HUES64 (cell line): ENCODE measurements around the gene COMMD2. TPM values are rescaled to one million over a fixed set of nuclear protein-coding genes. Genes with fewer than 3 reads are reported as not detected.

Experiments
- H3K27ac ChIP-seq: 2 replicates; pipeline ENCODE4 v1.7.0; 2013; ENCODE audit warnings: low read depth, low read length, inconsistent platforms
- H3K27me3 ChIP-seq: 2 replicates; pipeline ENCODE4 v1.6.1; 2013; ENCODE audit warnings: mild to moderate bottlenecking, low read length; ENCODE audit not compliant: insufficient read depth
- H3K36me3 ChIP-seq: 2 replicates; pipeline ENCODE4 v1.6.1; 2013; ENCODE audit warnings: mild to moderate bottlenecking, low read length; ENCODE audit not compliant: insufficient read depth
- H3K4me1 ChIP-seq: 2 replicates; pipeline ENCODE4 v1.6.1; 2013; ENCODE audit warnings: mild to moderate bottlenecking, low read length, moderate library complexity; ENCODE audit not compliant: insufficient read depth
- H3K4me3 ChIP-seq: 2 replicates; pipeline ENCODE4 v1.5.1; 2013; ENCODE audit warnings: mild to moderate bottlenecking, low read length, moderate library complexity
- H3K9ac ChIP-seq: 2 replicates; pipeline ENCODE4 v1.6.1; 2013; ENCODE audit warnings: mild to moderate bottlenecking, low read depth, low read length
- H3K9me3 ChIP-seq: 2 replicates; pipeline ENCODE4 v1.6.1; 2013; ENCODE audit warnings: low read depth, low read length; ENCODE audit not compliant: insufficient read depth
- WGBS: fragments of 150-250, 120-280 bp; methylation state at CpG from one replicate; pipeline ENCODE4 v1.1.7; 2013; ENCODE audit warnings: missing lambda C conversion rate; 5-methylcytosine and 5-hydroxymethylcytosine counted together
- polyA plus RNA-seq, 2 experiments: library from polyadenylated mRNA; stranded (reverse); fragments of 50-300 nt; gene quantifications; one replicate each; pipeline ENCODE4 v1.2.3, GENCODE V29; 2013

Gene COMMD2
- 37.4 TPM for polyA plus RNA-seq (2013, experiment 1 of 2)
- 46.0 TPM for polyA plus RNA-seq (2013, experiment 2 of 2)

GRCh38 chr3:149752051-149752787 is at the start of gene COMMD2:
Gene COMMD2, minus strand, starts transcription at chr3:149752489. Its CDS starts 45 bp downstream, at chr3:149752444.
- no peaks in the 10 kb centered on the region for H3K27me3 ChIP-seq
- peaks cover 37% of the 10 kb centered on the region for H3K36me3 ChIP-seq
- H3K4me3 ChIP-seq: peak within 1 kb of the TSS; percentile 90
- under 1% methylated on average over 51 of the region's 52 CpGs for WGBS
- H3K9ac ChIP-seq: peak within 1 kb of the TSS; percentile 85
- peaks cover 5% of the 10 kb centered on the region; the same call in 1 of the 2 replicates for H3K4me1 ChIP-seq
- peak within 1 kb of the TSS; percentile 66; the same call in 1 of the 2 replicates for H3K27ac ChIP-seq
- H3K9me3 ChIP-seq: no peaks in the 10 kb centered on the region

GRCh38 chr3:149801639-149802038 is 49.4 kb upstream of the COMMD2 start:
- Histone ChIP-seq H3K27ac (no peak overlapping the region), H3K9ac (no peak overlapping the region), H3K4me1 (no peaks in the 10 kb centered on the region), H3K4me3 (no peak overlapping the region), H3K9me3 (no peaks in the 10 kb centered on the region), H3K36me3 (no peaks in the 10 kb centered on the region), H3K27me3 (no peaks in the 10 kb centered on the region)
- 72% methylated on average over 5 of the region's 5 CpGs for WGBS

- H3K36me3 ChIP-seq: no peaks in the 10 kb centered on the region
- no peak overlapping the region for H3K4me3 ChIP-seq
- no peaks in the 10 kb centered on the region for H3K27me3 ChIP-seq
- no peaks in the 10 kb centered on the region for H3K4me1 ChIP-seq
- no peak overlapping the region for H3K27ac ChIP-seq
- no peaks in the 10 kb centered on the region for H3K9me3 ChIP-seq
- no peak overlapping the region for H3K9ac ChIP-seq
- WGBS: 80% methylated on average over 1 of the region's 1 CpG
These were observed 48.9 kb upstream of the COMMD2 start for GRCh38 chr3:149801195-149801594.

GRCh38 chr3:149800693-149801092 is 48.4 kb upstream of the COMMD2 start:
- no peak overlapping the region for H3K27ac ChIP-seq
- no peaks in the 10 kb centered on the region for H3K36me3 ChIP-seq
- 90% methylated on average over 8 of the region's 8 CpGs for WGBS
- no peaks in the 10 kb centered on the region for H3K27me3 ChIP-seq
- H3K9me3 ChIP-seq: no peaks in the 10 kb centered on the region
- no peaks in the 10 kb centered on the region for H3K4me1 ChIP-seq
- no peak overlapping the region for H3K9ac ChIP-seq
- H3K4me3 ChIP-seq: no peak overlapping the region

- Histone ChIP-seq H3K9ac (no peak overlapping the region), H3K27me3 (no peaks in the 10 kb centered on the region), H3K4me1 (no peaks in the 10 kb centered on the region), H3K9me3 (no peaks in the 10 kb centered on the region), H3K27ac (no peak overlapping the region), H3K4me3 (no peak overlapping the region), H3K36me3 (no peaks in the 10 kb centered on the region)
- WGBS: 100% methylated on average over 1 of the region's 1 CpG
These were observed 43.7 kb upstream of the COMMD2 start for GRCh38 chr3:149796026-149796425.

GRCh38 chr3:149792452-149793270 is 40.4 kb upstream of the COMMD2 start, which contains the start of gene ANKUB1:
Gene ANKUB1, minus strand, starts transcription at chr3:149792554. Its CDS starts 188 bp downstream, at chr3:149792366.
- no peaks in the 10 kb centered on the region for H3K4me1 ChIP-seq
- H3K27ac ChIP-seq: no peak within 1 kb of the TSS
- H3K36me3 ChIP-seq: no peaks in the 10 kb centered on the region

GRCh38 chr3:149790698-149791097 is 38.4 kb upstream of the COMMD2 start:
- no peaks in the 10 kb centered on the region for H3K36me3 ChIP-seq
- no peaks in the 10 kb centered on the region for H3K27me3 ChIP-seq
- 89% methylated on average over 2 of the region's 3 CpGs for WGBS
- H3K9ac ChIP-seq: no peak overlapping the region
- no peaks in the 10 kb centered on the region for H3K4me1 ChIP-seq
- no peaks in the 10 kb centered on the region for H3K9me3 ChIP-seq
- no peak overlapping the region for H3K27ac ChIP-seq
- no peak overlapping the region for H3K4me3 ChIP-seq

More at GRCh38 chr3:149792452-149793270, 40.4 kb upstream of the COMMD2 start, which contains the start of gene ANKUB1:
- Histone ChIP-seq H3K4me3 (no peak within 1 kb of the TSS), H3K9me3 (no peaks in the 10 kb centered on the region), H3K9ac (no peak within 1 kb of the TSS), H3K27me3 (no peaks in the 10 kb centered on the region)
- WGBS: 97% methylated on average over 4 of the region's 4 CpGs

- no peak overlapping the region for H3K27ac ChIP-seq
- no peaks in the 10 kb centered on the region for H3K36me3 ChIP-seq
- no peak overlapping the region for H3K4me3 ChIP-seq
- no peak overlapping the region for H3K9ac ChIP-seq
- H3K27me3 ChIP-seq: no peaks in the 10 kb centered on the region
- WGBS: no CpG with 5 or more reads among the region's 2 CpGs
- H3K4me1 ChIP-seq: no peaks in the 10 kb centered on the region
- no peaks in the 10 kb centered on the region for H3K9me3 ChIP-seq
These were observed 38.0 kb upstream of the COMMD2 start for GRCh38 chr3:149790268-149790667.

GRCh38 chr3:149784064-149784704 is 31.9 kb upstream of the COMMD2 start:
- Histone ChIP-seq H3K9ac (no peak overlapping the region), H3K4me3 (no peak overlapping the region), H3K9me3 (no peaks in the 10 kb centered on the region), H3K27ac (no peak overlapping the region), H3K4me1 (no peaks in the 10 kb centered on the region), H3K27me3 (no peaks in the 10 kb centered on the region), H3K36me3 (no peaks in the 10 kb centered on the region)
- 90% methylated on average over 5 of the region's 5 CpGs for WGBS

- H3K27ac ChIP-seq: no peak overlapping the region; the same call in 1 of the 2 replicates
- no peak overlapping the region for H3K4me3 ChIP-seq
- no peaks in the 10 kb centered on the region for H3K4me1 ChIP-seq
- no peaks in the 10 kb centered on the region for H3K36me3 ChIP-seq
- no peaks in the 10 kb centered on the region for H3K9me3 ChIP-seq
- no peak overlapping the region for H3K9ac ChIP-seq
- no peaks in the 10 kb centered on the region for H3K27me3 ChIP-seq
These were observed 31.3 kb upstream of the COMMD2 start for GRCh38 chr3:149783576-149783975.

GRCh38 chr3:149781741-149782140 is 29.5 kb upstream of the COMMD2 start:
- Histone ChIP-seq H3K4me3 (no peak overlapping the region), H3K27me3 (no peaks in the 10 kb centered on the region), H3K9me3 (no peaks in the 10 kb centered on the region), H3K4me1 (no peaks in the 10 kb centered on the region), H3K36me3 (no peaks in the 10 kb centered on the region), H3K9ac (no peak overlapping the region), H3K27ac (no peak overlapping the region)
- WGBS: 95% methylated on average over 3 of the region's 3 CpGs
